H1 (cell line): ENCODE measurements around the gene PTPRG. TPM values are rescaled to one million over a fixed set of nuclear protein-coding genes. Genes with fewer than 3 reads are reported as not detected.

Experiments used
- CTCF ChIA-PET: fragments of 300-600 bp; sonication (Branson Sonifier 250); formaldehyde crosslinking; loops from one replicate; lab custom pipeline; 2021; ENCODE audit not compliant: partially characterized antibody; lab: Charles Lee
- POLR2A ChIA-PET: fragments of 300-600 bp; sonication (Branson Sonifier 250); formaldehyde crosslinking; loops from one replicate; lab custom pipeline; 2021; ENCODE audit warnings: inconsistent platforms; ENCODE audit not compliant: partially characterized antibody; lab: Charles Lee
- DNase-seq, 2 experiments: peaks; one replicate each; pipeline versions ENCODE4 v3.0.0 to v3.0.0-alpha.2; 2010 to 2022; ENCODE audit warnings: low spot score in 2 of 2, low read depth in 1 of 2, mixed read lengths in 1 of 2
- FAIRE-seq: peaks from 2 replicates; lab custom pipeline; 2011; peaks lifted over from hg19 to GRCh38; lab: Jason Lieb, UNC
- H2AFZ ChIP-seq: 2 replicates; pipeline ENCODE4 v1.8.1; 2012; ENCODE audit warnings: low read length, inconsistent platforms
- H2AK5ac ChIP-seq: 2 replicates; pipeline ENCODE4 v1.6.1; 2013; ENCODE audit warnings: low read depth, low read length
- H2BK120ac ChIP-seq: replicated peaks from 2 replicates; pipeline ENCODE3; 2013; ENCODE audit warnings: low read depth, low read length, inconsistent platforms
- H2BK12ac ChIP-seq: 2 replicates; pipeline ENCODE4 v1.6.1; 2013; ENCODE audit warnings: low read depth, low read length
- H2BK15ac ChIP-seq: 2 replicates; pipeline ENCODE4 v1.6.1; 2013; ENCODE audit warnings: low read length
- H2BK20ac ChIP-seq: 2 replicates; pipeline ENCODE4 v1.6.1; 2013; ENCODE audit warnings: low read length
- H2BK5ac ChIP-seq: 2 replicates; pipeline ENCODE4 v1.6.1; 2013; ENCODE audit warnings: low read depth, low read length
- H3K14ac ChIP-seq: 2 replicates; pipeline ENCODE4 v1.6.1; 2013; ENCODE audit warnings: inconsistent platforms; ENCODE audit not compliant: insufficient read length
- H3K18ac ChIP-seq: 2 replicates; pipeline ENCODE4 v1.6.1; 2013; ENCODE audit warnings: low read length; ENCODE audit errors: extremely low read depth
- H3K23ac ChIP-seq: 2 replicates; pipeline ENCODE4 v1.6.1; 2013; ENCODE audit warnings: inconsistent platforms; ENCODE audit not compliant: insufficient read length
- H3K23me2 ChIP-seq: 2 replicates; pipeline ENCODE4 v1.6.1; 2013; ENCODE audit warnings: low read depth, low read length
- H3K27ac ChIP-seq: 2 replicates; pipeline ENCODE4 v1.6.1; 2011; ENCODE audit warnings: low read depth, low read length, inconsistent platforms
- H3K27me3 ChIP-seq, 4 experiments: replicated peaks in 1 of 4; 1 replicate in 1 of 4; 2 replicates in 3 of 4; pipeline versions ENCODE4 v1.6.1 to v1.8.1; 2011 to 2013; ENCODE audit warnings: low read length in 3 of 4, mild to moderate bottlenecking in 3 of 4, inconsistent platforms in 2 of 4, mixed read lengths in 2 of 4, moderate library complexity in 1 of 4; ENCODE audit not compliant: control insufficient read depth in 3 of 4, insufficient read depth in 3 of 4; ENCODE audit errors: extremely low read depth in 1 of 4
- H3K36me3 ChIP-seq, 4 experiments: 2 replicates each; pipeline versions ENCODE4 v1.6.1 to v1.8.1; 2011 to 2013; ENCODE audit warnings: mild to moderate bottlenecking in 4 of 4, low read length in 3 of 4, moderate library complexity in 2 of 4, control low read depth in 1 of 4, inconsistent platforms in 1 of 4; ENCODE audit not compliant: insufficient read depth in 4 of 4, control insufficient read depth in 2 of 4
- H3K4ac ChIP-seq: replicated peaks from 2 replicates; pipeline ENCODE3; 2013; ENCODE audit warnings: low read length, low read depth, mixed read lengths, inconsistent platforms; ENCODE audit not compliant: insufficient read length
- H3K4me1 ChIP-seq, 4 experiments: replicated peaks in 1 of 4; 1 replicate in 1 of 4; 2 replicates in 3 of 4; pipeline versions ENCODE4 v1.6.1 to v1.8.1; 2011 to 2013; ENCODE audit warnings: low read length in 3 of 4, inconsistent platforms in 2 of 4, mixed read lengths in 1 of 4; ENCODE audit not compliant: insufficient read depth in 4 of 4, control insufficient read depth in 3 of 4
- H3K4me2 ChIP-seq, 2 experiments: 2 replicates each; pipeline versions ENCODE4 v1.6.1 to v1.8.1; 2011 to 2013; ENCODE audit warnings: low read depth in 2 of 2, low read length in 2 of 2, control low read depth in 1 of 2, inconsistent platforms in 1 of 2, mild to moderate bottlenecking in 1 of 2; ENCODE audit not compliant: insufficient read depth in 1 of 2
- H3K4me3 ChIP-seq, 4 experiments: fragments of 200-600, 300-600 bp in 1 of 4; sonication (generic), shearing (Covaris generic), sonication (Bioruptor Twin) in 1 of 4; 2 replicates each; pipeline versions ENCODE4 v1.5.1 to v1.8.1; 2011 to 2016; ENCODE audit warnings: low read length in 4 of 4, low read depth in 3 of 4, control low read depth in 2 of 4, inconsistent platforms in 2 of 4, mild to moderate bottlenecking in 2 of 4, mixed read lengths in 1 of 4, moderate library complexity in 1 of 4; ENCODE audit not compliant: insufficient read depth in 2 of 4; ENCODE audit errors: extremely low read depth in 1 of 4
- H3K56ac ChIP-seq: replicated peaks from 2 replicates; pipeline ENCODE3; 2013; ENCODE audit warnings: low read depth, mild to moderate bottlenecking, mixed read lengths, low read length, inconsistent platforms; ENCODE audit not compliant: insufficient read length
- H3K79me1 ChIP-seq: 2 replicates; pipeline ENCODE4 v1.6.1; 2013; ENCODE audit warnings: low read depth, low read length, control low read depth
- H3K79me2 ChIP-seq, 2 experiments: 2 replicates each; pipeline versions ENCODE4 v1.6.1 to v1.8.1; 2012 to 2013; ENCODE audit warnings: low read length in 2 of 2, mild to moderate bottlenecking in 2 of 2, inconsistent platforms in 1 of 2; ENCODE audit not compliant: insufficient read depth in 2 of 2, control insufficient read depth in 1 of 2
- H3K9ac ChIP-seq, 4 experiments: replicated peaks in 1 of 4; 1 replicate in 1 of 4; 2 replicates in 3 of 4; pipeline versions ENCODE4 v1.6.1 to v1.8.1; 2011 to 2013; ENCODE audit warnings: low read depth in 3 of 4, low read length in 3 of 4, control low read depth in 2 of 4, mild to moderate bottlenecking in 2 of 4, moderate library complexity in 2 of 4, inconsistent platforms in 1 of 4; ENCODE audit errors: extremely low read depth in 1 of 4
- H3K9me3 ChIP-seq, 2 experiments: 2 replicates each; pipeline versions ENCODE4 v1.6.1 to v1.8.1; 2012 to 2013; ENCODE audit warnings: mild to moderate bottlenecking in 2 of 2, moderate library complexity in 2 of 2, control low read depth in 1 of 2, inconsistent platforms in 1 of 2, low read depth in 1 of 2, low read length in 1 of 2, mixed read lengths in 1 of 2; ENCODE audit not compliant: insufficient read depth in 2 of 2
- H4K20me1 ChIP-seq, 2 experiments: replicated peaks in 1 of 2; 2 replicates each; pipeline versions ENCODE3 to v1.8.1; 2011 to 2013; ENCODE audit warnings: inconsistent platforms in 2 of 2, low read length in 2 of 2, mild to moderate bottlenecking in 1 of 2; ENCODE audit not compliant: insufficient read depth in 2 of 2, control insufficient read depth in 1 of 2
- H4K5ac ChIP-seq: 2 replicates; pipeline ENCODE4 v1.6.1; 2013; ENCODE audit warnings: low read length, low read depth, mixed read lengths, inconsistent platforms; ENCODE audit not compliant: insufficient read length
- H4K8ac ChIP-seq: 2 replicates; pipeline ENCODE4 v1.8.0; 2013; ENCODE audit warnings: mild to moderate bottlenecking, moderate library complexity, low read length, inconsistent platforms; ENCODE audit not compliant: insufficient read depth; ENCODE audit errors: extremely low read depth
- H4K91ac ChIP-seq: replicated peaks from 2 replicates; pipeline ENCODE3; 2013; ENCODE audit warnings: low read length, mixed read lengths, inconsistent platforms; ENCODE audit not compliant: insufficient read length
- BCL11A ChIP-seq, 2 experiments: IDR thresholded peaks; one replicate each; pipeline ENCODE4 v1.6.1; 2011; ENCODE audit warnings: low read depth in 2 of 2, low read length in 2 of 2, mild to moderate bottlenecking in 2 of 2
- CBX8 ChIP-seq: fragments of 300-800, 300-1000 bp; sonication (generic); IDR thresholded peaks from 2 replicates; pipeline ENCODE4 v1.7.1; 2016; ENCODE audit warnings: low read depth, low read length, borderline replicate concordance
- CHD2 ChIP-seq: IDR thresholded peaks from 2 replicates; pipeline ENCODE4 v1.6.1; 2012; ENCODE audit warnings: low read length, improper control_type of control experiment
- EZH2 ChIP-seq: fragments of 200-600 bp; sonication (generic); IDR thresholded peaks from 2 replicates; pipeline ENCODE4 v1.7.1; 2012; ENCODE audit warnings: low read depth, mild to moderate bottlenecking, moderate library complexity, low read length, inconsistent platforms; ENCODE audit not compliant: severe bottlenecking
- FOSL1 ChIP-seq: IDR thresholded peaks from 2 replicates; pipeline ENCODE4 v1.6.1; 2011; ENCODE audit warnings: mild to moderate bottlenecking, low read depth, low read length, moderate library complexity; ENCODE audit not compliant: insufficient read depth
- GTF2F1 ChIP-seq: IDR thresholded peaks from 2 replicates; pipeline ENCODE4 v1.6.1; 2012; ENCODE audit warnings: low read depth, low read length, improper control_type of control experiment, borderline replicate concordance
- KDM1A ChIP-seq: fragments of 200-600, 300-600 bp; sonication (generic); IDR thresholded peaks from 2 replicates; pipeline ENCODE4 v1.7.1; 2016; ENCODE audit warnings: mild to moderate bottlenecking, low read length, borderline replicate concordance
- MAFK ChIP-seq: IDR thresholded peaks from 2 replicates; pipeline ENCODE4 v1.6.1; 2012; ENCODE audit warnings: low read depth, mild to moderate bottlenecking, improper control_type of control experiment, low read length
- NANOG ChIP-seq: IDR thresholded peaks from 2 replicates; pipeline ENCODE4 v1.6.1; 2011; ENCODE audit warnings: low read length, low read depth, mild to moderate bottlenecking, inconsistent platforms; ENCODE audit not compliant: insufficient read depth, poor library complexity, severe bottlenecking
- RXRA ChIP-seq: IDR thresholded peaks from 2 replicates; pipeline ENCODE4 v1.6.1; 2011; ENCODE audit warnings: low read depth, mild to moderate bottlenecking, low read length, moderate library complexity; ENCODE audit not compliant: insufficient read depth
- SAP30 ChIP-seq: fragments of 300-600 bp; sonication (generic); IDR thresholded peaks from 2 replicates; pipeline ENCODE4 v1.7.1; 2012; ENCODE audit warnings: low read length, moderate library complexity, mild to moderate bottlenecking, inconsistent platforms; ENCODE audit not compliant: insufficient read depth, insufficient replicate concordance
- SIRT6 ChIP-seq: IDR thresholded peaks from one replicate; pipeline ENCODE4 v1.7.1; 2012; ENCODE audit warnings: low read length, inconsistent platforms
- TAF7 ChIP-seq: optimal IDR thresholded peaks from 2 replicates; pipeline ENCODE3; 2011; ENCODE audit warnings: low read depth, mild to moderate bottlenecking, inconsistent platforms, low read length, moderate library complexity, borderline replicate concordance
- WGBS, 2 experiments: shearing (Covaris generic) in 1 of 2; methylation state at CpG; one replicate each; pipeline versions ENCODE4 v1.1.6 to v1.1.7; 2013 to 2015; ENCODE audit warnings: low lambda C conversion rate in 2 of 2, mixed read lengths in 2 of 2, inconsistent platforms in 1 of 2, low coverage in 1 of 2, missing lambda C conversion rate in 1 of 2; ENCODE audit not compliant: insufficient replicate concordance in 2 of 2, insufficient coverage in 1 of 2, insufficient read length in 1 of 2; ENCODE audit errors: extremely low coverage in 1 of 2, missing lambda C conversion rate in 1 of 2; 5-methylcytosine and 5-hydroxymethylcytosine counted together
- polyA plus RNA-seq, 7 experiments: library from polyadenylated mRNA; depleted of rRNA in 3 of 7; stranded (reverse) in 5 of 7; unstranded in 2 of 7; fragments of >200 nt in 5 of 7; fragments of 200-250 nt in 2 of 7; gene quantifications; 1 replicate in 5 of 7; 2 replicates in 1 of 7; 4 replicates in 1 of 7; pipeline versions ENCODE4 v1.2.1 to v1.2.3, GENCODE V29; 2011 to 2013; ENCODE audit warnings: missing spikeins in 2 of 7, mixed read lengths in 2 of 7
- total RNA-seq: library from RNA; stranded (reverse); fragmentation: NEBNext Ultra II Directional; extraction: Animal tissue kit (Norgen Biotek cat#: 25700); gene quantifications from 2 replicates; pipeline ENCODE4 v1.2.1, GENCODE V29; 2021

PTPRG gene
- total and polyA plus RNA-seq, 2 of the 8 experiments (the other 6 are each of a cell fraction or from before 2014, with no cell fraction given) = 23.3 to 96.2 TPM

DNA sequence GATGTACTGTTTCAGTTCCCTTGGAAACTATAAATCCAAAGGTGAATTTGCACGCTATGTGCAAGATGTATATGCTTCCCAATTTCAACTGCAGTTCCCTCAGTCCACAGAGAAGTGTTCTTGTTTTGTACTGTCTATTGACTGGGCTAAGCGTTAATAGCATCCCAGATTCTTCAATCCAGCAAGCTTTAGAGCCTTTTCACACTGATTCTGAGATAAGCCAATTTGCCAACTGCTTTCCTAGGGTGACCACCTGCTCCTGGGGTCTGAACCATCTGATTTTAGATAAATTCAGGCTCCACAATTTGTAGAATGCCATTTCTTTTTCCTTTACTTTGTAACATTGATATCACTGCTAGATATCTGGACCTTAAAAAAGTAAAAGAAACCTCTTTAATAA, 340.1 kb downstream of the PTPRG start:
- FAIRE-seq = no peak
- Histone ChIP-seq H3K36me3 (no peaks in the 10 kb centered on the region), H2BK12ac (no peak overlapping the region), H2AK5ac (no peak overlapping the region), H3K18ac (no peak overlapping the region), H2BK120ac (no peak overlapping the region), H4K20me1 (peaks cover 5 to 10% of the 10 kb centered on the region in 2 experiments), H3K23ac (no peak overlapping the region), H2BK20ac (no peak overlapping the region), H2BK5ac (no peak overlapping the region), H2BK15ac (no peak overlapping the region), H3K23me2 (no peaks in the 10 kb centered on the region), H2AFZ (no peak overlapping the region), H3K56ac (no peak overlapping the region), H4K8ac (no peak overlapping the region), H3K4ac (no peak overlapping the region), H4K91ac (no peak overlapping the region), H3K79me2 (peaks cover 0 to 81% of the 10 kb centered on the region in 2 experiments; a peak in 3 of 4 replicates), H3K9me3 (no peaks in the 10 kb centered on the region), H3K4me2 (no peak overlapping the region), H3K4me3 (no peak overlapping the region), H3K79me1 (no peaks in the 10 kb centered on the region; the same call in 1 of the 2 replicates), H3K27ac (no peak overlapping the region), H3K27me3 (no peaks in the 10 kb centered on the region), H3K14ac (no peak overlapping the region), H3K9ac (no peak overlapping the region), H4K5ac (no peak overlapping the region), H3K4me1 (peaks cover 6 to 29% (median 19%) of the 10 kb centered on the region in 4 experiments)
- ChIA-PET POLR2A (no interaction called here), CTCF (no interaction called here)
- WGBS, 2 experiments = 97% methylated on average over 2 of the region's 2 CpGs; no CpG with 5 or more reads in 1 of the 2 experiments
- no peak for DNase-seq
- TF ChIP-seq EZH2 (no peak), CHD2 (no peak), RXRA (no peak), BCL11A (IDR thresholded peaks at IDR 0.05; ENCODE audit: low read depth in 2 of 2, low read length in 2 of 2) (no peak), NANOG (no peak), GTF2F1 (no peak), MAFK (no peak), SIRT6 (no peak), TAF7 (no peak), FOSL1 (no peak), KDM1A (no peak), SAP30 (no peak), CBX8 (no peak)
